Right hindlimb (tissue), 1 donor: ENCODE data around the gene LCN6.
A peak's percentile ranks its signal among the peaks of the same experiment; 100 is the strongest.

ENCODE experiments used
- DNase-seq: peaks from one replicate; pipeline ENCODE4 v3.0.0-alpha.2; 2018

The LCN6 gene

DNA sequence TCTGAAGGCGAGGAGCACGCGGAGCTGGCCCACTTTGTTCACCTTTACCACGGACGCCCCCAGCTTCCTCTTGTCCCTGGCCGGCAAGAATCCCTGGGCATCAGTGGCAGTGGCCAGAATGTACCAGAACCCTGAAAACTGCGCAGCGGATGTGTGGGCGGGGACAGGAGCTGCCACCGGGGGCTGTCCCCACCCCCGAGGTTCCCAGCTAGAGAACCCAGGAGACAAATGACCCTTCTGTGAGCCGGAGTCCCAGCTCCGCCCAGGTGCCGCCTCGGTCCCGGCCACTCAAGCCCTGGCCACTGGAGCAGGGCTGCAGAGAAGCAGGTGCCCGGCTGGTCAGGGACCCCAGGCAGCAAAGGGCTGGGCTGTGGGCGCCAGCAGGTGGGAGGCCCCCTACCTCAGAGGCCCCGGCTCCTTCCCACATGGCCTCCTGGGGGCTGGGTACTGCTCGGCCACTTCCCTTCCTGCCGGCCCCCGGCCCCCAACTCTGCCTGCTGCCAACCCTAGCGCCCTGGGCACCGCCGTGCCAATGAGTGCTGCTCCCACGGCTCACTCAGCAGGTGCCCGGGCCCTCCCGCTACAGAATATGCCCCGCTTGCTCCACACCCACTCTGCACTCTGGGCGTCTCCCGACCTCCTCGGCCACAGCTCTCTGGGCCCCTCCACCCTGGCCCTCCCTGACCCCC, 6.3 kb downstream of the LCN6 start:
- DNase-seq = no peak

DNA sequence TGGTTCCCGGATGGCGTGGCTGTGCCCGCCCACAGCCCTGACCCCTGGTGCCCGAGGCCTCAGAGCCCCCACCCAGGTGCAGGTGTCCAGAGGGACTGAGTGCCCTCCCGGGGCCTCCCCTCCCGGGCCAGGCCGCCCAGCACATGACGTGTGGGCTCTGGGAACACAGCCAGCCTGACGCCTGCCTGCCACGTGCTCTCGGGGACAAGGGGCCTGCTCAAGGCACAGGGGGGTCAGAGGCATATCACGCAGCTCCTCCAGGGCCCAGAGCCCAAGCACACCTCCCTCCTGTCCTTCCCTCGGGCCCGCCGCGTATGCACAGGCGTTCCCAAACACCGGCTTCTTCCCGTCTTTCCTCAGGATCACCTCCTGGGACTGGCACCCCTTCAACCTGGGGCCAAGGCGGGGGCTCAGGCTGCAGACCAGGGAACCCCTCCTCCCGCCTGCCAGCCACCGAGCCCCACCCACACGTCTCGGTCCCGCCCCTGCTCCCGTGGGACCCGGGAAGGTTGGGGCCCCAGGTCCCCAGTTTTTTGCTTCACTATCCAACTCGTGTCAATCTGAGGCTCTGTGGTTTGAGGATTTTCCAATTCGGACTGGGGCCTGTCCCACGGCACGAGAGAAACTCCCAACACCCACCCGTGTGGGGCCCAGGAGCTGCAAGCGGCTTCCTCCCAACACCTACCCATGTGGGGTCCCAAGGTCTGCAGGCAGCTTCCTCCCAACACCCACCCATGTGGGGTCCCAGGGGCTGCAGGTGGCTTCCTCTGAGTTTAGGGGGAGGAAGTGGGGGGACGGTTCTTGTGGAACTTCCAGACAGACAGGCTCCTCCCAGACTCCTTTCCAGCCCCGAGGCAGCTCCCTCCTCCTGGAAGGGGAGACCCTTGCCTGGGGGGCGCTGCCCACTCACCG, 7.1 kb downstream of the LCN6 start:
- no peak for DNase-seq

- DNase-seq = no peak
Measured at GRCh38 chr9:136740491-136740890, 7.8 kb downstream of the LCN6 start.

DNA sequence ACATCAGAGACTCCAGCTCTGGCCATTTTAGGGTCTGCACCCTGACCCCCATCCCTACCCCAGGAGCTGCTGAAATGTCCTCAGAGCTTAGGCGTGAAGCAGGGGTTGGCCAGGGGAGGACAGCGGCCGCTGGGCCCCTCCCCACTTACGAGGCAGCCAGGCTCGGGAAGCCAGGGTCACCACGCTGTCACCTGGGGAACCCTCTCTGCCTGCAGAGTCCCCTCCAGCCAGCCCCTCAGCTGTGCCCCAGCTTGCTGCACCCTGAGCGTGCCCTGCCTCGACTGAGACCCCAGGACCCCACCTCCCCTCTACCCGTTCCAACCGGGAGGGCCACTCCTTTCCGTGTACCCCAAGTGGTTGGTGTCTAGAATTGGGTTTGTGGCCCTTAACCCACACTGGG, 8.3 kb downstream of the LCN6 start:
- DNase-seq = no peak

DNA sequence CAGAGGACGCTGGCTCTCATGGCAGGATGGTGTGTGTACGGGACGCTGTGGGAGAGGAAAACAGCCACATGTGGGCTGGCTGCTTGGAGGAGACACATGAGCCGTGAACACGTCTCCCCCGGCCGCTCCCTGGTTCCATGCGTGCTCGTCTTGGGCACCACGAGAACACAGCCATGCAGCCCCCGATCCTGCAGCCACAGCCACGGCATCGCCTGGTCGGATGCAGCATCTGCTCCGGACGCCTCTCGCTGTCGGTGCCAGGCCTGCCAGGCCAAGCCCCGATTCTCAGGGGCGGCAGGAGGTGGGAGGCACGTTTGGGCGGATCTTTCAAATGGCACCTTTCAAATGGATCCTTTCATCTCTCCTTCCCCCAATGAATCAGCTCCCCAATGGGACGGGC, 8.8 kb downstream of the LCN6 start:
- DNase-seq = no peak

DNA sequence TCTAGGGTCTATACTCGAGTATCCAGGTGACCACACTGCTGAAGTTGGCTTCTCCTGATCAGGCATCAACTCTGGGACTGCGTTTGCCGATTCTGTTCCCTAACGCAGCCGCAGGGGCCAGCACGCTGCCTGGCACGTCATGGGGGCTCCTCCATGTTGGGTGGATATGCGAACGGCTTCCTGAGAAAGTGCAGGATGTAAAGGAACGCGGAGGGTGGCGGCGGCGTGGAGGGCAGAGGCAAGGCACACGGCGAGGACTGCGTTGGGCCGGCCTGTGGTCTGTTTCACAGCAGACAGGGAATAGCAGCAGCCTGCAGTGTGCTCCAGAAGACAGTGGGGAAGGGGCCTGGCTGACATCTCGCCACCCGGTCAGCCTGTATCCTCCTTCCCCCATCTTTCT, 9.4 kb downstream of the LCN6 start:
- DNase-seq = no peak

DNA sequence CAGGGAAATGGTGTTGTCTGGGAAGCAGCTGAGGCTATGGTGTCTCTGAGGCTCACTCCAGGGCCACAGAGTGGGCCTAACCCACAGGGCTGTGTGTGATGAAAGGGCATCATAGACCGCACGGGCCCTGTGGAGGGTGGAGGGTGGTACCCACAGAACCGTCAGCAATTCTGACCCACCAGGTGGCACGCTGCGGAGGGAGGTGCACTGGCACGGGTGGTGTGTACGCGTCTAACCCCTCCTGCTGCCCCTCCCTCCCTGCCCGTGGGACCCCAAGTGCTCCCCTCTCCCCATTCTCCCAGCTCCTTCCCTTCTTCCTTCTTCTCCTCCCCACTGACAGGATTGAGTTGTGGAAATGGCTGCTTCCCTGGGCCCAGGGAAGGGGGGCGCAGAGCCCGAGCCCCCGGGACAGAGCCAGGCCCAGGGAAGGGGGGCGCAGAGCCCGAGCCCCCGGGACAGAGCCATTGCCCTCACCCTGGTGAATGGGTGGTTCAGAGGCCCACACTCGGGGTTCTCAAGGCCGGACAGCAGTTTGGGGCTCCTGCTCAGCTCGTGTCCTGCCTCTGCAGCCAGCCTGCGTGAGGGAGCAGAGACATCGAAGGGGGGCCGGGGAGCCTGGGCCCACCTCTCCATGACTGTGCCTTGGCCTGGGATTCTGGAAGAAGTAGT, 12.4 kb downstream of the LCN6 start:
- DNase-seq = no peak

DNA sequence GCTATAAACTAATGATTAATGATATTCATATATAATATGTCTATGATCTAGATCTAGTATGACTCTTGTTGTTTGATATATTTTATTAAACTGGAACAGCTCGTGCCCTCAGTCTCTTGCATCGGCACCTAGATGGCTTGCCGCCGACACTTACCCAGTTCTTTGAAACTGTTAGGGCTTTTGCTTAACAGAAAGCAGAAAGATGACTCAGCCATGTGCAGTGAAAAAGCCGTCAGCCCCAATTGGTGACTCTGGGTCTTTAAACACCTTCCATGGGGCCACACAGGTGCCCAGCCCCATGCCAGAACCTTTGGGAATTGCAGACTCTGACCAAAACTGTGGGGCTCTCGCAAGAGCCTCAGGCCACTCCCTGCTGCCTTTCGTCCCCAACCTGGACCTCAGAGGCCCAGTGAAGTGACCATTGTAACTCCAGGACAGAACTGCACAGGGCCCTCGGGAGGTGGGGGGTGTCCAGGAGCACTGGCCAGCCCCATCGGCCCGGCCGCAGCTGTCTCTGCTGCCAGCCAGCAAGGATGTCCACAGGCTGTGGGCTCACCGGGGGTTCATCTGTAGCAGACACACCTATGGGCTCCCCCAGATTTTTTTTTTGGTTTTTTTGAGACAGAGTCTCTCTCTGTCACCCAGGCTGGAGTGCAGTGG, 13.4 kb downstream of the LCN6 start:
- no peak for DNase-seq

- DNase-seq = no peak
Measured at GRCh38 chr9:136733611-136734010, 14.7 kb downstream of the LCN6 start.

DNA sequence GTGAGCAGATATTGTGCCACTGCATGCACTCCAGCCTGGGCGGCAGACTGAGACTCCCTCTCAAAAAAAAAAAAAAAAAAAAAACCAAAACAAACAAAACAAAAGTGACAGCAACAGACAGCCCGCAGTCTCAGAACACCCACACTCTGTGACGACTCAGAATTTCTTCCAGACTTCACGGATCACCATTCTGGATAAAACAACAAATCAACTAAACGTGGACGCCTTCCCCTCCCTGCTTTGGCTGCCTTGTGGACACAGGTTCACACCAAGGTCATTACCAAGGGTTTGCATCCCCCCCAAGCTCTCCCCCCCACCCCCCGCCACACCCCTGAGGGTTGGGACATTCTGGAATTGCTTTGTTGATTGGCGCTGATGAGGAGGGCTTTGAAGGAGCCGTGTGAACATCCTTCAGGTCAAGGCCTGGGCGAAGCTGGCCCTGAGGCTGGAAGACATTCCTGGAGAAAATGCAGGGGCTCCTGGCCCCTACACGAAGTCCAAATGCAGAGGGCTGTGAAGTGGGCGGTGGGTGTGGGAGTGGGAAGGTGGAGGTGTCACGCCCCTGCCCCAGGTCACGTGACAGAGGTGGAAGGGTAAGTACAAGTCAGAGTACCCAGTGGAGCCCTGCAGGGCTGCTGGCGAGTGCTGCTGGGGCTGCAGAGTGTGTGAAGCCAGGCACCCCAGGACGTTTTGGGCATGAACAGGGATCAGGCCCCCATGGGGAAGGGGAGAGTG, 15.7 kb downstream of the LCN6 start:
- DNase-seq = no peak

DNA sequence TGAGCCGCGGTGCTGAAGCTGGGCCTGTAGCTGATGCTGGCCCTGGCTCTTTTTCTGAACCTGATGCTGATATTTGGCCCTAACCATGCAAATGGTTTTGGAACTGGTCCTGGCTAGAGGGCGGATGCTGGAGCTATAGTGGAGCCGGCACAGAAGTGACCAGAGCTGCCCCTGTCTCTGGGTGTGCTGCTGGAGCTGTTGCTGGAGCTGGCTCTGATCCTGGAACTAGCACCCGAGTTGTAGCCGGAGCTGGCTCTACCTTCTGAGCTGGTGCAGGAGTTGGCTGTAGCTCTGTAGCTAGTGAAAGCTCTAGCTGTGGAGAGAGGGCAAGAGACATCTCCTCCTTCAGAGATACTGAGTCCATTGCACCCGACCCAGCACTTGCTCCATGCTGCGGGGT, 18.4 kb downstream of the LCN6 start:
- DNase-seq = no peak

- no peak for DNase-seq
Measured at GRCh38 chr9:136729144-136729543, 19.2 kb downstream of the LCN6 start.

DNA sequence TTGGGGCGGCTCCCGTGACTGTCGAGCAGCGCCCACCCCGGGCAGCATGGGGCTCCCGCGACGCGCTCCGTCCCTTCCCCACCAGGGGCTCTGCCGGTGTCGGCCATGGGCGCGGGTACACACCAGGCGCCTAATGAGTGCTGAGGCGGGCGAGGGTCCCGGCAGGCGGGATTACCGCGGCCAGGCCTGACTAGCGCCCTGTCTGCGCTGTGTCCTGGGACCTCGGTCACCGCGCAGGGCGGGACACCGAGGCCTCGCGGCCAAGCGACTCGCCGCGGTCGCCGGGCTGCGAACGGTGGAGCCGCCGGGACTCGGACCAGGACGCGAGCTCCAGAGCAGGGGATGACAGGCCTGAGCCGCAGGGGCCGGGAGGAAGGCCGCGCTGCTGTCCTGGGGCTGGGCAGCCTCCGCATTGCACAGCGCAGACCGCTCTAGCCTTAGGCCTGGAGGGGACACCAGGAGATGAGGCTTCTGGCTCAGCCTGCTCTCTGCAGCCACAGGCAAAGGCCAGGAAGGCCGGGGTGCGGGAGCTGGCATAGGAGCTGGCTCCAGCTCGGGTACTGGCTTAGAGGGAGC, 19.7 kb downstream of the LCN6 start:
- DNase-seq = no peak

DNA sequence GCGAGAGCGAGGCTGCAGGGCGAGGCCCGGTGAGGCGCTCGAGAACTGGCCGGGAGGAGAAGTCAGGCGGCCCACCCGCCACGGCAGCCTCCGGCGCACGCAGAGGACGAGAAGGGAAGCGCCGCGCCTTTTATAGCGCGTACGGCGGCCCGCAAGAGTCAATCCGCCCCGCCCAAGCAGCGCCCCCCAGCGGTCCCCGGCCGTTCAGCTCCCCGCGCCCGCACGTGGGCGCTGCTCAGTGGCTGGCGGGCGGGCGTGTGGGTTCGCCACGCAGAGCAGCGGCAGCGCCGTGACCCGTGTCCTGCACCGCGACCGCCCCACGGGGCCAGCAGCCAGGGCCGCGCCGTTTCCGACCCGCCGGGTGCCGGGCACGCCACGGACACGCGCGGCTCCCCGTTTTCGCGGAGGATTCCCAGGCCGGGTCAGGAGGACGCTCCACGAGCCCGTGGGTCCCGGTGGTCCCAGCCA, 20.2 kb downstream of the LCN6 start:
- DNase-seq = peak; percentile 92

- no peak for DNase-seq
Measured at GRCh38 chr9:136726631-136727191, 21.6 kb downstream of the LCN6 start.

- DNase-seq = no peak
Measured at GRCh38 chr9:136726118-136726517, 22.2 kb downstream of the LCN6 start.

GRCh38 chr9:136725612-136726011, 22.7 kb downstream of the LCN6 start:
- DNase-seq = no peak

- DNase-seq = no peak
Measured at GRCh38 chr9:136724772-136725171, 23.6 kb downstream of the LCN6 start.

DNA sequence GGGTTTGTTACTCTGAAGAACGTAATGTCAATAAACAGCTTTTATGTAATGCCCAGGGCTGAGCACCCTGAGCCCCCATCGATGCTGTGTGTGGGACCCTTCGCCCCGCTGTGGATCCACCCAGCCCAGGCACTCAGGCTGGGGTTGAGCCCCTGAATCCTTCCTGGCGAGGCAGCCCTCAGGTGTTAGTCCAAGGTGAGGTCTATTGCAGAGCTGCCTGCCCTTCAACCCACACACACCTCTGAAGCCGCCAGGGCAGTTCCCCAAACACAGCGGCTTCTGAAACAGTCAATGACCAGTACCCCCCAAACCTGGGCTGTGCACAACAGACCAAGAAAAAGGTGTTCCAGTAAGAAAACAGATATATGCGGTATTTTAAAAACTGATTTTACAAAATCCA, 24.3 kb downstream of the LCN6 start:
- no peak for DNase-seq

GRCh38 chr9:136723362-136723976, 24.9 kb downstream of the LCN6 start:
- no peak for DNase-seq

DNA sequence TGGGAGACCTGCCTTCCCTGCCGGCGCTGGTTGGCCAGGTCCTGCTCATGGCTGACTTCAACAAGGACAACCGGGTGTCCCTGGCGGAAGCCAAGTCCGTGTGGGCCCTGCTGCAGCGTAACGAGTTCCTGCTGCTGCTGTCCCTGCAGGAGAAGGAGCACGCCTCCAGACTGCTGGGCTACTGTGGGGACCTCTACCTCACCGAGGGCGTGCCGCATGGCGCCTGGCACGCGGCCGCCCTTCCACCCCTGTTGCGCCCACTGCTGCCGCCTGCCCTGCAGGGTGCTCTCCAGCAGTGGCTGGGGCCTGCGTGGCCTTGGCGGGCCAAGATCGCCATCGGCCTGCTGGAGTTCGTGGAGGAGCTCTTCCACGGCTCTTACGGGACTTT, 25.4 kb downstream of the LCN6 start:
- DNase-seq = no peak
